Measurements from ENCODE around the gene ANKRD44.

- TF ChIP-seq CTCF (IDR thresholded peaks at IDR 0.05 in 4 of 5, conservative IDR thresholded peaks at IDR 0.05 in 1 of 5): no peak
- TF ChIP-seq POLR2A (IDR thresholded peaks at IDR 0.05): no peak
These were observed 44.7 kb downstream of the ANKRD44 start for GRCh38 chr2:197265924-197266323.

Measured in gastrocnemius medialis (tissue), 4 donors.